Right lobe of liver (tissue), 6 donors: ENCODE measurements around the gene LHX1. TPM values are rescaled to one million over a fixed set of nuclear protein-coding genes. Genes with fewer than 3 reads are reported as not detected.

ENCODE experiments used
- ATAC-seq, 4 donors: fragments of 200-7000 bp; cut with Tn5 transposase; one replicate each; pipeline ENCODE4 v1.9.1; 2020; ENCODE audit warnings: mild to moderate bottlenecking in 4 of 4, moderate library complexity in 4 of 4
- DNase-seq, 3 donors: peaks; one replicate each; pipeline ENCODE4 v3.0.0-alpha.2; 2020
- H3K27ac ChIP-seq, 3 donors: fragments of 200-600 bp; one replicate each; pipeline ENCODE4 v1.8.0; 2022
- H3K27me3 ChIP-seq, 2 donors: fragments of 200-600 bp; one replicate each; pipeline ENCODE4 v1.8.0; 2022
- H3K36me3 ChIP-seq, 4 donors: fragments of 200-600 bp; sonication (generic) in 1 of 4; one replicate each; pipeline versions ENCODE4 v1.5.1 to v1.8.0; 2017 to 2022; ENCODE audit warnings: control low read depth in 1 of 4
- H3K4me1 ChIP-seq, 4 donors: fragments of 200-600 bp; sonication (generic) in 1 of 4; one replicate each; pipeline versions ENCODE4 v1.5.1 to v1.8.0; 2017 to 2022; ENCODE audit warnings: control low read depth in 1 of 4
- H3K4me3 ChIP-seq, 3 donors: fragments of 200-600 bp; one replicate each; pipeline ENCODE4 v1.8.0; 2022
- H3K9me3 ChIP-seq, 4 donors: fragments of 200-600 bp; sonication (generic) in 1 of 4; one replicate each; pipeline versions ENCODE4 v1.5.1 to v1.8.0; 2017 to 2022; ENCODE audit warnings: control low read depth in 1 of 4
- CTCF ChIP-seq, 4 donors: fragments of 200-600 bp in 3 of 4; fragments of 450-650 bp in 1 of 4; IDR thresholded peaks; one replicate each; pipeline versions ENCODE4 v1.5.1 to v1.8.0; 2016 to 2022; ENCODE audit warnings: antibody characterized with exemption in 4 of 4, mild to moderate bottlenecking in 2 of 4
- POLR2A ChIP-seq: fragments of 450-650 bp; IDR thresholded peaks from one replicate; pipeline ENCODE4 v1.6.1; 2017; ENCODE audit warnings: antibody characterized with exemption, mild to moderate bottlenecking
- WGBS: methylation state at CpG from one replicate; pipeline ENCODE4 v1.1.6; 2018; ENCODE audit warnings: low coverage, low lambda C conversion rate; ENCODE audit not compliant: insufficient coverage; ENCODE audit errors: missing lambda C conversion rate; 5-methylcytosine and 5-hydroxymethylcytosine counted together
- intact Hi-C, 2 donors: fragments of 100-400 bp; cut with DNase I; formaldehyde crosslinking; loops; one replicate each; pipeline versions ENCODE4 v1.11.2 to v1.14.1; 2022
- total RNA-seq, 6 experiments: library from RNA; depleted of rRNA in 2 of 6; stranded (reverse); fragments of >200 nt in 2 of 6; fragmentation: NEBNext Ultra II Directional in 3 of 6; extraction: Animal tissue kit (Norgen Biotek cat#: 25700) in 3 of 6; gene quantifications; one replicate each; pipeline versions ENCODE4 v1.1.0 to v1.2.4, GENCODE V29; 2016 to 2023
- donor health status: DM: no; HTN: yes; CAD: no.
- donor health status: DM: no; HTN: no; CAD: no.
- donor health status: DM: no; HTN: no; CAD: no.
- donor health status: DM: no; HTN: yes; CAD: no.
- donor health status: DM: no; HTN: yes; CAD: no.

LHX1 gene
- total RNA-seq, 6 experiments from 2014 or later = not detected

- DNase-seq (no peak), ATAC-seq (no peak)
- H3K27ac ChIP-seq = no peak overlapping the region
- no peak for TF ChIP-seq CTCF (IDR thresholded peaks at IDR 0.05)
- TF ChIP-seq POLR2A = no peak
- 91% methylated on average over 1 of the region's 1 CpG for WGBS
- H3K27me3 ChIP-seq = no peaks in the 10 kb centered on the region
- no peaks in the 10 kb centered on the region for H3K9me3 ChIP-seq
- H3K4me1 ChIP-seq = no peaks in the 10 kb centered on the region
- intact Hi-C loops = no loop called here
- no peak overlapping the region for H3K4me3 ChIP-seq
- H3K36me3 ChIP-seq = no peaks in the 10 kb centered on the region
Observed at GRCh38 chr17:36972905-36973304, 35.6 kb downstream of the LHX1 start.

- H3K27me3 ChIP-seq = no peaks in the 10 kb centered on the region
- intact Hi-C loops = no loop called here
- TF ChIP-seq POLR2A = no peak
- no peak for TF ChIP-seq CTCF (IDR thresholded peaks at IDR 0.05)
- no peak overlapping the region for H3K4me3 ChIP-seq
- no peaks in the 10 kb centered on the region for H3K9me3 ChIP-seq
- WGBS = 78% methylated on average over 1 of the region's 1 CpG
- H3K27ac ChIP-seq = no peak overlapping the region
- H3K36me3 ChIP-seq = no peaks in the 10 kb centered on the region
- DNase-seq = no peak
- ATAC-seq = no peak
- H3K4me1 ChIP-seq = peaks cover 0 to 9% (median 0%) of the 10 kb centered on the region in 4 donors
Observed at GRCh38 chr17:36975922-36976515, 38.7 kb downstream of the LHX1 start.

GRCh38 chr17:36977066-36977465 lies 39.8 kb downstream of the LHX1 start:
- no peak for ATAC-seq
- no peak overlapping the region for H3K4me3 ChIP-seq
- no peak for DNase-seq
- H3K27ac ChIP-seq = no peak overlapping the region
- H3K36me3 ChIP-seq = no peaks in the 10 kb centered on the region
- no peak for TF ChIP-seq POLR2A
- no peak for TF ChIP-seq CTCF (IDR thresholded peaks at IDR 0.05)
- WGBS = 68% methylated on average over 2 of the region's 2 CpGs
- peaks cover 0 to 9% (median 0%) of the 10 kb centered on the region in 4 donors for H3K4me1 ChIP-seq
- intact Hi-C loops = no loop called here
- H3K9me3 ChIP-seq = no peaks in the 10 kb centered on the region
- H3K27me3 ChIP-seq = no peaks in the 10 kb centered on the region

- WGBS = 95% methylated on average over 2 of the region's 2 CpGs
- no peak for DNase-seq
- Histone ChIP-seq H3K4me1 (peaks cover 0 to 9% (median 0%) of the 10 kb centered on the region in 4 donors), H3K9me3 (no peaks in the 10 kb centered on the region), H3K4me3 (no peak overlapping the region), H3K27ac (no peak overlapping the region), H3K36me3 (no peaks in the 10 kb centered on the region), H3K27me3 (no peaks in the 10 kb centered on the region)
- intact Hi-C loops = no loop called here
- no peak for TF ChIP-seq POLR2A
- no peak for TF ChIP-seq CTCF (IDR thresholded peaks at IDR 0.05)
- ATAC-seq = no peak
Observed at GRCh38 chr17:36977568-36977967, 40.3 kb downstream of the LHX1 start.
